Gastroesophageal sphincter (tissue), 4 donors: ENCODE measurements around the gene ALOX12. TPM values are rescaled to one million over a fixed set of nuclear protein-coding genes. Genes with fewer than 3 reads are reported as not detected.
A peak's percentile ranks its signal among the peaks of the same experiment; 100 is the strongest.

Experiments
- ATAC-seq: fragments of 150-250 bp; one replicate; pipeline ENCODE4 v1.9.1; 2016; ENCODE audit warnings: mild to moderate bottlenecking, moderate library complexity
- H3K27ac ChIP-seq, 4 donors: fragments of 200-600 bp; sonication (generic) in 3 of 4; 1 replicate in 3 of 4; 2 replicates in 1 of 4; pipeline ENCODE4 v1.5.1; 2016 to 2019
- H3K27me3 ChIP-seq: fragments of 200-600 bp; sonication (generic); one replicate; pipeline ENCODE4 v1.5.1; 2019
- H3K36me3 ChIP-seq, 2 donors: fragments of 200-600 bp; sonication (generic); one replicate each; pipeline ENCODE4 v1.5.1; 2019; ENCODE audit warnings: control low read depth in 1 of 2
- H3K4me1 ChIP-seq, 3 donors: fragments of 200-600 bp; sonication (generic); 1 replicate in 2 of 3; 2 replicates in 1 of 3; pipeline ENCODE4 v1.5.1; 2016 to 2019; ENCODE audit warnings: control low read depth in 2 of 3
- H3K4me3 ChIP-seq, 2 donors: fragments of 200-600 bp; sonication (generic); one replicate each; pipeline ENCODE4 v1.5.1; 2019; ENCODE audit warnings: mild to moderate bottlenecking in 1 of 2, moderate library complexity in 1 of 2
- H3K9me3 ChIP-seq, 3 donors: fragments of 200-600 bp; sonication (generic); one replicate each; pipeline ENCODE4 v1.5.1; 2017 to 2019; ENCODE audit warnings: control low read depth in 2 of 3
- EP300 ChIP-seq: sonication (generic); formaldehyde crosslinking; IDR thresholded peaks from one replicate; pipeline ENCODE4 v1.6.1; 2017; ENCODE audit warnings: antibody characterized with exemption, mild to moderate bottlenecking
- POLR2A ChIP-seq, 2 donors: fragments of 450-650 bp; IDR thresholded peaks; one replicate each; pipeline ENCODE4 v1.6.1; 2017; ENCODE audit warnings: antibody characterized with exemption in 2 of 2, mild to moderate bottlenecking in 2 of 2, moderate library complexity in 1 of 2
- POLR2AphosphoS5 ChIP-seq: sonication (generic); formaldehyde crosslinking; IDR thresholded peaks from one replicate; pipeline ENCODE4 v1.6.1; 2017; ENCODE audit warnings: antibody characterized with exemption
- WGBS, 2 donors: methylation state at CpG; one replicate each; pipeline ENCODE4 v1.1.5; 2018; ENCODE audit warnings: low coverage in 1 of 2; 5-methylcytosine and 5-hydroxymethylcytosine counted together
- total RNA-seq, 4 donors: library from RNA; depleted of rRNA; stranded (reverse); fragments of >200 nt; gene quantifications; one replicate each; pipeline ENCODE4 v1.1.0, GENCODE V29; 2016
- TF ChIP-seq, protein P1 (sequence below), 4 experiments: fragments of 200-600 bp in 2 of 4; fragments of 450-650 bp in 2 of 4; sonication (generic) in 1 of 4; IDR thresholded peaks; one replicate each; pipeline ENCODE4 v1.5.1; 2017 to 2019; ENCODE audit warnings: antibody characterized with exemption in 4 of 4, mild to moderate bottlenecking in 2 of 4, moderate library complexity in 2 of 4

The ALOX12 gene
- total RNA-seq, 4 donors from 2014 or later: 0.19 to 0.62 TPM; not detected in 2

DNA sequence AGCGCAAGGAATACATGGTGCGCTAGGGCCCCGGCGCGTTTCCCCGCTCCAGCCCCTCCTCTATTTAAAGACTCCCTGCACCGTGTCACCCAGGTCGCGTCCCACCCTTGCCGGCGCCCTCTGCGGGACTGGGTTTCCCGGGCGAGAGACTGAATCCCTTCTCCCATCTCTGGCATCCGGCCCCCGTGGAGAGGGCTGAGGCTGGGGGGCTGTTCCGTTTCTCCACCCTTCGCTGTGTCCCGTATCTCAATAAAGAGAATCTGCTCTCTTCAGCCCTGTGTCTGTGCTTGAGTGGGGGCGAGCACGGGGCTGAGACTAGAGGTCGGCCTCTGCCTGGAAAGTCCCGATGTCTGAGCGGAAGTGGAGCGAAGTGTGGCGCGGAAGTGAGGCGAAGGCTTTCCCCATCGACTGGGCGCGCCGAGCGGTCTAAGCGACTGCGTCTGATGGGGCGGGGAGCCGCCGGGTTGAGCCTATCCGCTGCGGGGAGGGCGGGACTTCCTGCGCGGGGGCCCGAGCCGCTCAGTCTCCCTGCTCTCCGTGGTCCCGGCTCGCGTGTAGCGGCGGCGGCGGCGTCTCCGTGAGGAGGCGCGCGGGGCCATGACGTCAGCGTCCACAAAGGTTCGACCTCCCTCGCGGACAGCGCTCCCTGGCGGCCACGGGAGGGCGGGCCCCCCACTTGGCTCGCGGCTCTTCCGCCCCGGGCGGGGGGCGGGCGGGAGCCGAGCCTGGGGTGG lies 18.6 kb downstream of the ALOX12 start:
- Histone ChIP-seq H3K27ac (peak overlapping the region; percentile 85 to 96 (median 89)), H3K4me3 (peak overlapping the region; percentile 83 to 87), H3K27me3 (no peaks in the 10 kb centered on the region), H3K36me3 (peaks cover 0 to 17% of the 10 kb centered on the region in 2 donors), H3K4me1 (peaks cover 0 to 82% (median 42%) of the 10 kb centered on the region in 3 donors), H3K9me3 (no peaks in the 10 kb centered on the region)
- TF ChIP-seq EP300 (no peak), POLR2AphosphoS5 (peak; percentile 97), POLR2A (IDR thresholded peaks at IDR 0.05) (peak; percentile 80)
- TF ChIP-seq, protein P1, sequence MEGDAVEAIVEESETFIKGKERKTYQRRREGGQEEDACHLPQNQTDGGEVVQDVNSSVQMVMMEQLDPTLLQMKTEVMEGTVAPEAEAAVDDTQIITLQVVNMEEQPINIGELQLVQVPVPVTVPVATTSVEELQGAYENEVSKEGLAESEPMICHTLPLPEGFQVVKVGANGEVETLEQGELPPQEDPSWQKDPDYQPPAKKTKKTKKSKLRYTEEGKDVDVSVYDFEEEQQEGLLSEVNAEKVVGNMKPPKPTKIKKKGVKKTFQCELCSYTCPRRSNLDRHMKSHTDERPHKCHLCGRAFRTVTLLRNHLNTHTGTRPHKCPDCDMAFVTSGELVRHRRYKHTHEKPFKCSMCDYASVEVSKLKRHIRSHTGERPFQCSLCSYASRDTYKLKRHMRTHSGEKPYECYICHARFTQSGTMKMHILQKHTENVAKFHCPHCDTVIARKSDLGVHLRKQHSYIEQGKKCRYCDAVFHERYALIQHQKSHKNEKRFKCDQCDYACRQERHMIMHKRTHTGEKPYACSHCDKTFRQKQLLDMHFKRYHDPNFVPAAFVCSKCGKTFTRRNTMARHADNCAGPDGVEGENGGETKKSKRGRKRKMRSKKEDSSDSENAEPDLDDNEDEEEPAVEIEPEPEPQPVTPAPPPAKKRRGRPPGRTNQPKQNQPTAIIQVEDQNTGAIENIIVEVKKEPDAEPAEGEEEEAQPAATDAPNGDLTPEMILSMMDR (IDR thresholded peaks at IDR 0.05): peak in 3 of 4 experiments; percentile 66 to 91 (median 76)
- 2% methylated on average over 14 of the region's 75 CpGs; no CpG with 5 or more reads in 1 of the 2 donors for WGBS, 2 donors
- ATAC-seq: peak; percentile 94

DNA sequence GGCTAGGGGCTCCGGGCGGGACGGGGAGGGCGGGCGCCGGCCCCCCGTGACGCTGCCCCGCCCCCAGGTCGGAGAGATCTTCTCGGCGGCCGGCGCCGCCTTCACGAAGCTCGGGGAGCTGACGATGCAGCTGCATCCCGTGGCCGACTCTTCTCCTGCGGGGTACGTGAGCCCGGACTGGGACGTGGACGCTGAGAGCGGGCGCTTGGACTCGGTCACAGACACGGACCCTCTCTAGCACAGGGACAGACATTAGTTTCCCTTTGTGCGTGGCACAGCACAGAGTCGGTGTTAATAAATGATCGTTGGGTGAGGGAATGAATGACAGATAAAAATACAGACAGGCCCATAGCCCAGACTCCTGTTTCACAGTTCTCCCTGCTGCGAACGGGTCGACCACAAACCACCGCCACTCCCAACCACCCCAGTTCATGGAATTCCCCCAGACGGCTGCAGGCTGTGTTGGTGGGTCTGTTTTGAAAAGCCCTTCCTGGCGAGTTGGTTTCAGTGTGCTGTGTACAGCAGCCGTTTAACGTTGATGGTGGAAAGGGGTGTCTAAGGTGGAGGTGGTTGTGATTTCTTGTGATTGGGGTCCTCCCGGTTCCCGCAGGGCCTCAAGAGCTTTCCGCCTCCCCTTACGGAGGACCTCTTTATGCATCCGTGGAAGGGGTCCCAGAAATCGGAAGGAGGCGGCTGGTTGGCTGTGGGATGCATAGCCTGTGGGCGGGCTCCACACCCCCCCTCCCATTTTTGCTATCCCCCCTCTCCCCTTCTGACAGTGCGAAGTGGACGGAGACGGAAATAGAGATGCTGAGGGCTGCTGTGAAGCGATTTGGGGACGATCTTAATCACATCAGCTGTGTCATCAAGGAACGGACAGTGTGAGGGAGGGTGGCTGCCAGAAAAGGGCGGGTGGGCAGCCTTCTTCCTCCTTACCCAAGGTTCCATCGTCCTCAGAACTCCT lies 19.4 kb downstream of the ALOX12 start:
- 2 to 5% methylated on average over 7 to 8 of the region's 56 CpGs for WGBS, 2 donors
- peaks cover 0 to 12% of the 10 kb centered on the region in 2 donors for H3K36me3 ChIP-seq

DNA sequence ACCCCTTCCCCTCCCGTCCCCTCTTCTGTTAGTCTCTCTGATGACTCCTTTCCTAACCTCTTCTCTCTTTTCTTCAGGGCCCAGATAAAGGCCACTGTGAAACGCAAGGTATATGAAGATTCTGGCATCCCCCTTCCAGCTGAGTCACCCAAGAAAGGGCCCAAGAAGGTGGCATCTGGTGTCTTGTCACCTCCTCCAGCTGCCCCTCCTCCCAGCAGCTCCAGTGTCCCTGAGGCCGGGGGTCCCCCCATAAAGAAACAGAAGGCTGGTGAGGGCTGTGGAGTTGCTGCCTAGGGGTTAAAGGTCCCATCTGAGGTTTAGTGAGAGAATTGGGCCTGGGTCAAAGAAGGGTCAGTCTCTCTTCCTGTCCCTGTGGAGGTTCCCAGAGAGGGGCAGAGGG lies 20.6 kb downstream of the ALOX12 start:
- Histone ChIP-seq H3K9me3 (no peaks in the 10 kb centered on the region), H3K36me3 (peaks cover 0 to 12% of the 10 kb centered on the region in 2 donors), H3K27ac (peak overlapping the region in 3 of 4 donors; percentile 86 to 96 (median 92)), H3K4me3 (no peak overlapping the region), H3K27me3 (peaks cover 4% of the 10 kb centered on the region), H3K4me1 (peaks cover 0 to 81% (median 30%) of the 10 kb centered on the region in 3 donors)
- WGBS, 2 donors: 80 to 100% methylated on average over 1 to 2 of the region's 3 CpGs
- ATAC-seq: no peak
- TF ChIP-seq POLR2AphosphoS5 (no peak), EP300 (no peak), POLR2A (IDR thresholded peaks at IDR 0.05) (no peak)
- TF ChIP-seq, protein P1 (IDR thresholded peaks at IDR 0.05): no peak

More for the DNA sequence above, 19.4 kb downstream of the ALOX12 start:
- TF ChIP-seq POLR2A (IDR thresholded peaks at IDR 0.05) (peak in 1 of 2 donors; percentile 53), EP300 (no peak), POLR2AphosphoS5 (no peak)
- TF ChIP-seq, protein P1 (IDR thresholded peaks at IDR 0.05): no peak
- H3K4me1 ChIP-seq: peaks cover 0 to 82% (median 38%) of the 10 kb centered on the region in 3 donors
- no peaks in the 10 kb centered on the region for H3K27me3 ChIP-seq
- H3K4me3 ChIP-seq: peak overlapping the region; percentile 83 to 87
- H3K9me3 ChIP-seq: no peaks in the 10 kb centered on the region
- ATAC-seq: no peak
- H3K27ac ChIP-seq: peak overlapping the region; percentile 85 to 96 (median 89)

DNA sequence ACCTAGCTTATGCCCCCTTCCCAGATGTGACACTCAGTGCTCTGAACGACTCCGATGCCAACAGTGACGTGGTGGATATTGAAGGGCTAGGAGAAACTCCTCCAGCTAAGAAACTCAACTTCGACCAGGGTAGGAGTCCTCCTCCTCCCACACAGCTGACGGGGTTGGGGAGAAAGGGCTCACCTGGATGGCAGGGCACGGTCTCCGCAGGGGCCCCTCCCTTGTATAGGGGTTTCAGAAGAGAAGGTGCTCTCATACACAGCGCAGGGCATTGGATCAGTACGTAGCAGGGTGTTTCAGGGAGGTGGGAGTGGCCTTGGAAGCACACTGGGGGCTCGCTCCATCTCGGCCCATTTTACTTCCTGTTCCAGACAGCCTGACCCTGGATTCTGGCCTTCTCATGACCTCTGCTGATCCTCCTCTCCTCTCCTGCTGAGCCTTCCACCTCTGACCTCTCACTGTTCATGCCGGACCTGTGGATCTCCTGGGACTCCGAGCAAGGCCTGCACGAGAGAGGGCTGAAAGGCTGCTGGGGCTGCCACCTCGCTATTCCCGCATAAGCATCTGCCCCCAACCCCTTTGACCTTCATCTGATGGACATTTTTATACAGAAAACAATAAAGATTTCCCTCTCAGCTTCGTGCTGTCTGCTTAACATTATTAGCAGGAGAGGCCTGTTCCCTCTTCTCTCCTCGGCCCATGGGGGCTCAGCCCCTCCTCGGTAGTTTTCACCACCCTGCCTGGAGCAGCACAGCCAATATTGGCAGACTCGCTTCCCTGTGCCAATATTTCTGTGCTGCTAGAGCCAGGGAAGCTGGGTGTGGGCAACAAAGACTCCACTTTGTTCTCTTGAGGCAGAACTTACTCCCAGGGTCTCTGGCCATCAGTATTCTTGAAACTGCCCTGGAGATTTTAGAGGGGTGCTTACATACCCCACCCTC lies 21.3 kb downstream of the ALOX12 start:
- TF ChIP-seq POLR2A (IDR thresholded peaks at IDR 0.05): no peak
- TF ChIP-seq, protein P1 (IDR thresholded peaks at IDR 0.05): no peak
- no peak for TF ChIP-seq EP300
- TF ChIP-seq POLR2AphosphoS5: no peak
- peak overlapping the region in 1 of 2 donors; percentile 69 for H3K4me3 ChIP-seq
- no peaks in the 10 kb centered on the region for H3K9me3 ChIP-seq
- peak overlapping the region; percentile 83 to 96 (median 89) for H3K27ac ChIP-seq
- peaks cover 0 to 85% (median 34%) of the 10 kb centered on the region in 3 donors for H3K4me1 ChIP-seq
- 61 to 94% methylated on average over 6 to 12 of the region's 20 CpGs for WGBS, 2 donors
- no peak for ATAC-seq
- H3K27me3 ChIP-seq: peaks cover 11% of the 10 kb centered on the region
- H3K36me3 ChIP-seq: peaks cover 0 to 12% of the 10 kb centered on the region in 2 donors
